ENCODE results near the gene R3HDM2.
"Not testable (repeated sequence)": the region's sequence is repeated elsewhere in the genome, so short reads cannot be mapped to it uniquely, and the experiment has no call there.

R3HDM2 gene

DNA sequence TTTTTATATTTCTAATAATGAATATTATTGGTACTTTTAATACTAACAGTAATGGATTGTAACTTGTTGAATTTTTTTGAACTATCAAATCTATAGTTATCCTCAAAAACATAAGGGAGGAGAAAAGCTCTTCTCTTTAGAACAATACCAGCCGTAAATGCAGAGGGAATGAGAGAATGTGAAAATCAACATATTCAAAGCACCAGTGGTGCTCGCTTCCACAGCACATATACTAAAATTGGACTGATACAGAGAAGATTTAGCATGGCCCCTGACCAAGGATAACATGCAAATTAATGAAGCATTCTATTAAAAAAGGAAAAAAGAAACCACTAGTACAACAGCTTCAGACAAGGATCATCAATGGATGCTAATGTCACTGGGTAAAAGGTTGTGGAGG is 15.8 kb downstream of the R3HDM2 start:
- no peak for DNase-seq (ENCODE audit: extremely low spot score)
- ChIA-PET POLR2A (interaction anchor here (0.7 kb wide), 1 partner anchor 13 kb away, joined by 3 read pairs; no protein-coding TSS in a partner anchor), CTCF (interaction anchor here (1.4 to 1.5 kb wide), 2 partner anchors 15 to 38 kb away, joined by 4 to 6 read pairs; no protein-coding TSS in a partner anchor)
- no peak for TF ChIP-seq CTCF (IDR thresholded peaks at IDR 0.05; ENCODE audit: control extremely low read depth, extremely low read depth, low read depth, missing control alignments)

DNA sequence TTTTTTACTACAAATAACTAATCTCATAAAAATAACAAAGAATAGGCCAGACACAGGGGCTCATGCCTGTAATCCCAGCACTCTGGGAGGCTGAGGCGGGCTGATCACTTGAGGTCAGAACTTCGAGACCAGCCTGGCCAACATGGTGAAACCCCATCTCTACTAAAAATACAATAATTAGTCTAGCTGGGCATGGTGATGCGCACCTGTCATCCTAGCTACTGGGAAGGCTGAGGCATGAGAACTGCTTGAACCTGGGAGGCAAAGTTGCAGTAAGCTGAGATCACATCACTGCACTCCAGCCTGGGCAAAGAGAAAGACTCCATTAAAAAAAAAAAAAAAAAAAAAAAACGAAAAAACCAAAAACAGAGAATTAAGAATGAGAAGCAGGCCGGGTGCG is 16.7 kb downstream of the R3HDM2 start:
- ChIA-PET POLR2A (interaction anchor here (0.7 kb wide), 1 partner anchor 13 kb away, joined by 3 read pairs; no protein-coding TSS in a partner anchor), CTCF (interaction anchor here (1.2 to 1.5 kb wide), 4 partner anchors 16 to 106 kb away, joined by 3 to 6 read pairs (median 4); no protein-coding TSS in a partner anchor)
- not testable (repeated sequence) for DNase-seq (ENCODE audit: extremely low spot score)

DNA sequence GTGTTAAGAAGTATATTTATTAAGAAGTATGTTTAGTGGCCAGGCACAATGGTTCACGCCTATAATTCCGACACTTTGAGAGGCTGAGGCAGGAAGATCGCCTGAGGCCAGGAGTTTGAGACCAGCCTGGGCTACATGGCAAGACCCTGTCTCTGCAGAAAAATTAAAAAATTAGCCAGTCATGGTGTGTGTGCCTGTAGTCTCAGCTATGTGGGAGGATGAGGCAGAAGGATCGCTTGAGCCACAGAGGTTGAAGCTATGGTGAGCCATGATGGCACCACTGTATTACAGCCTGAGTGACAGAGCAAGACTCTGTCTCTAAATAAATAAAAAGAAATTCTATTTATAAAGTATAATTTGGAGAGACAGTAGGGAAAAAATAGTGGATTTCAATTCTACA is 20.3 kb downstream of the R3HDM2 start:
- TF ChIP-seq CTCF (IDR thresholded peaks at IDR 0.05; ENCODE audit: control extremely low read depth, extremely low read depth, low read depth, missing control alignments) = no peak
- no peak for DNase-seq (ENCODE audit: extremely low spot score)
- POLR2A ChIA-PET = no interaction called here
- CTCF ChIA-PET = interaction anchor here (0.7 to 1.8 kb wide), 12 partner anchors 9 to 171 kb away, joined by 3 to 7 read pairs (median 3); partner anchors contain the start of gene GLI1

- ChIA-PET CTCF (interaction anchor here (0.8 to 1.2 kb wide), 5 partner anchors 13 to 97 kb away, joined by 3 to 4 read pairs (median 4); no protein-coding TSS in a partner anchor), POLR2A (no interaction called here)
- no peak for TF ChIP-seq CTCF (IDR thresholded peaks at IDR 0.05; ENCODE audit: control extremely low read depth, extremely low read depth, low read depth, missing control alignments)
Measured at GRCh38 chr12:57404966-57405640, 25.7 kb downstream of the R3HDM2 start.

GRCh38 chr12:57402156-57402555 is 28.7 kb downstream of the R3HDM2 start:
- DNase-seq (ENCODE audit: extremely low spot score); POLR2A ChIA-PET: not testable (repeated sequence)
- CTCF ChIA-PET = interaction anchor here (1.0 to 1.9 kb wide), 5 partner anchors 10 to 51 kb away, joined by 3 to 9 read pairs (median 4); no protein-coding TSS in a partner anchor

More at GRCh38 chr12:57404966-57405640, 25.7 kb downstream of the R3HDM2 start:
- DNase-seq (ENCODE audit: extremely low spot score) = no peak

GRCh38 chr12:57401165-57401564 is 29.7 kb downstream of the R3HDM2 start:
- ChIA-PET CTCF (interaction anchor here (0.7 to 1.9 kb wide), 11 partner anchors 9 to 158 kb away, joined by 3 to 9 read pairs (median 3); no protein-coding TSS in a partner anchor), POLR2A (interaction anchor here (0.5 to 0.6 kb wide), 2 partner anchors 13 to 66 kb away, joined by 3 read pairs; no protein-coding TSS in a partner anchor)

GRCh38 chr12:57399718-57400463 is 31.0 kb downstream of the R3HDM2 start:
- DNase-seq (ENCODE audit: extremely low spot score); POLR2A ChIA-PET: not testable (repeated sequence)
- CTCF ChIA-PET = interaction anchor here (0.6 to 1.5 kb wide), 3 partner anchors 22 to 59 kb away, joined by 3 to 6 read pairs (median 5); no protein-coding TSS in a partner anchor

More at GRCh38 chr12:57401165-57401564, 29.7 kb downstream of the R3HDM2 start:
- TF ChIP-seq CTCF (IDR thresholded peaks at IDR 0.05; ENCODE audit: control extremely low read depth, extremely low read depth, low read depth, missing control alignments) = no peak
- no peak for DNase-seq (ENCODE audit: extremely low spot score)

DNA sequence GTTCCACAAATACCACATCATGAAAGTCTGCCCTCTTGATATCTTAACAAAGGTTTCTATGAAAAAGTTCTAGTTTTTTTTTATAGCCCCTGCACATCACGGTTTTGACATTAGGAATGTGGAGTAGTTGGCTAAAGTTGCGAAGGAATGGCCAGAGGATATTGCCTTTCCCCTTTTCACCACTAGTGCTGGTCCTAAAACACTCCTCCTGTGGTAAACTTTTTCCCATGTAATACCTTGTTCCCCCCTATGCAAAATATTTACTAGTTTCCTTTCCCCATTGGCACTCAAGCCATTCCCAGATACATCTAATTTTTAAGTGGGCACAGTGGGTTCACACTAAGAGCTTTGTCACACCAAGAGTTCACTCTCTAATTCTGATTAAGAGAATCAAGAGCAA is 33.4 kb downstream of the R3HDM2 start:
- TF ChIP-seq CTCF (IDR thresholded peaks at IDR 0.05; ENCODE audit: control extremely low read depth, extremely low read depth, low read depth, missing control alignments) = no peak
- POLR2A ChIA-PET = no interaction called here
- DNase-seq (ENCODE audit: extremely low spot score) = no peak
- CTCF ChIA-PET = no interaction called here

Data from GM10248 (cell line).